Rectal smooth muscle tissue (tissue), 1 donor: ENCODE measurements around the gene MRPL11.

ENCODE experiments used
- H3K27ac ChIP-seq: one replicate; pipeline ENCODE4 v1.7.0; 2013; ENCODE audit warnings: low read depth, low read length, inconsistent platforms
- H3K27me3 ChIP-seq: one replicate; pipeline ENCODE4 v1.7.0; 2013; ENCODE audit warnings: low read length; ENCODE audit not compliant: control insufficient read depth, insufficient read depth
- H3K36me3 ChIP-seq: one replicate; pipeline ENCODE4 v1.7.0; 2013; ENCODE audit warnings: low read length; ENCODE audit not compliant: control insufficient read depth, insufficient read depth
- H3K4me1 ChIP-seq: one replicate; pipeline ENCODE4 v1.7.0; 2013; ENCODE audit warnings: low read length; ENCODE audit not compliant: control insufficient read depth, insufficient read depth
- H3K4me3 ChIP-seq: one replicate; pipeline ENCODE4 v1.7.0; 2013; ENCODE audit warnings: low read length
- H3K9ac ChIP-seq: one replicate; pipeline ENCODE4 v1.7.0; 2013; ENCODE audit warnings: low read length

The MRPL11 gene

DNA sequence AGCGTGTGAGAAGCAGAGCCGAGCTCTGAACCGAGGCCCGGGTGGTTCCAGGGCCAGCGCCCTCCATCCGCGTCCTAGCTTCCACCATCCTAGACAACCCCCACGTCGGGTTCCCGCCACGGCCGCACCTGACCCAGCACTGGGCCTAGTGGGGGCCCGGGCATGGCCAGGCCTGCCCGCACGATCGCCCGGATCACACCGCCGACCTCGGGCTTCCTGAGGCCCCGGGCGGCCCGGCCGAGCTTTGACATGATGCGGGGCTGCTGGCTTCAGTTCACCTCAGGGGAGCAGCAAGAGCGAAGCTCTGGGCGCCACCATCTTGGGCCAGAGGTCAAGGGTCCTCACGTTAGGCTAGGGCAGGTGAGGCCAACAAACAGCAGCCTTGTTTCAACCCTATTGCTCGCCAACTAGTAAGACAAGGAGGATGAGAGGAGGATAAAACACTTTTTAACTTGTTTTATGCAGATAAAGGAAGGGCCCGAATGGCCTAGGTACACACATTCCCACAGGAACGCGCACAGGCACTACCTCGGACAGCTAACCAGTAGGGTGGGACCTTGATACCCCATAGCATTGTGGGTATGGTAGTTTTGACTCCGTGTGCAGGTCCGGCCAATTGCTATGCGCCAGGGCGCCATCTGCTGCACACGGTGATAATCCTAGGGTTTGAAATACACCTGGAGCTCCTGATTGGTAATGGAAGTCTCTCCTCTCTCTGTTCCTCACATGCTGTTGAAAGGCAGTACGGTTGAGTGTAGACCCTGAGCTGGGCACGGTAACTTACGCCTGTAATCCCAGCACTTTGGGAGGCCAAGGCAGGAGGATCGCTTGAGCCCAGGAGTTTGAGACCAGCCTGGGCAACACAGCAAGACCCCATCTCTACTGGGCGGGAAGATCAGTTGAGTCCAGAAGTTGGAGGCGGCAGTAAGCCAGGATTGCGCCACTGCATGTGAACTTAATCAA lies at the start of gene MRPL11:
Gene MRPL11 (minus strand): TSS at position 345 of the 963 bp plus-strand sequence. CDS start 94 bp downstream, at position 251.
- Histone ChIP-seq H3K4me3 (peak within 1 kb of the TSS; percentile 91), H3K9ac (peak within 1 kb of the TSS; percentile 70), H3K36me3 (peaks cover 11% of the 10 kb centered on the region), H3K4me1 (no peaks in the 10 kb centered on the region), H3K27ac (peak within 1 kb of the TSS; percentile 87), H3K27me3 (no peaks in the 10 kb centered on the region)

DNA sequence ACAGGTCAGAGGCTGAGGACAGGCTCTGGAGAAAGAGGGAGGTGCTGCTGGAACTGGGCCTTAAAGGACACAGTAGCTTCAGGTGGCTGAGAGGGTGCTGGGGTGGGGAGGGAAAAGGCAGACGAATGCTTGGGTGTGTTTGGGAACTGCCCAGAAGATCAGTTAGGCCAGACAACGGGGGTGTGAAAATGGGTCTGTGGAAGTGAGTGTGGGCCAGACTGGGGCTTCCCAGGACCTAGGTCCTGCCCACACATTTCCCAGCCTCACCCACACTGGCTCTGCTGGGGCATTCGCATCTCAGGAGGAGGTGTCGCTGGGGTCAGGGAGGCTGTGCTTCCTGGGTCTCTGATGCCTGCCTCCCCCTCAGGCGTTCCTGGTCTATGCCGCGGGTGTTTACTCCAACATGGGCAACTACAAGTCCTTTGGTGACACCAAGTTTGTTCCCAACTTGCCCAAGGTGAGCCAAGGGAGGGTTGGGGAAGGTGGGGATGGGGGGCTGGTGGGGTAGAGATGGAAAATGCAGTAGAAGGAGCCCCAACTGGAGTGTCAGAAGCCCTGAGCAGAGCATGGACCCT lies 46.2 kb upstream of the MRPL11 start:
- H3K27me3 ChIP-seq, result no peaks in the 10 kb centered on the region
- no peak overlapping the region for H3K9ac ChIP-seq
- H3K4me1 ChIP-seq, result peaks cover 3% of the 10 kb centered on the region
- H3K27ac ChIP-seq, result no peak overlapping the region
- H3K4me3 ChIP-seq, result no peak overlapping the region
- H3K36me3 ChIP-seq, result peaks cover 13% of the 10 kb centered on the region

DNA sequence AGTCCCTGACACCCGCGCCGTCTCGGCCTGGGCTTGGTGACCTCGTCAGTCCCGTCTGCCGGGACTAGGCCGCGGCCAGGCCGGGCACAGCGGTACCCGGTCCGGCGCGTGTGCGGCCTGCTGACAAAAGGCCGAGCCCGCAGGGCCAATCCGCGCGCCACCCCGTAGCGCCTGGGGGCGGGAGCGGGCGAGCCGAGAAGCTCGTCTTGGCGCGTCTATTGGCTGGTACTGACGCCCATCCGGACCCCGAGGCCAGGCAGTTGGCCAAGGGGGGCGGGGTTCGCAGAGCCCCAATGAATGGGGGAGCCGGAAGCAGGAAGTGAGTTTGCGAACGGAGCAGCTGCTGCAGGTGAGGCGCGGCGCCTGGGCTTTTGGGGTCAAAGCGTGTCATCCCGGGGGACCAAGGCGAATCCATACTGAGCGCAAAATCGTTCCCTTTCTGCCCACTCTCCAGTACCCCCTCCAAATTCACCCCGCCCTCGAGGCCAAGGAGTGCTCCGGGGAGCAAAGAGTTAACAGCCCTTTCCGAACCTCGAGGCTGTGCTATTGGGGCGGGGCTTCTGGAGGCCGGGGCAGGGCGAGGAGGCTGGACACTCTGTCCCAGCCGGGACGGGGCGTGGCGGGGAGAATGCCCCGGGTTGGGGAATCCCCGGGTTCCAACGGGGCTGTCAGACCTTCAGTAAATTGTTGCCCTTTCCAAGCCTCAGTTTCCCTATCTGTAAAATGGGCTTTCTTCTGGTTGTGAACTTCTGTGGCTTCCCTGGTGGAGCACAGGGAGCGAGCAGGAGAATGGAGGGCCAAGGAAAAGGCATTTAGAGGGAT lies 41.7 kb upstream of the MRPL11 start, which contains the start of gene DPP3:
Gene DPP3 (plus strand): TSS at position 318 of the 822 bp plus-strand sequence. CDS start 1,767 bp downstream, outside the sequence.
- Histone ChIP-seq H3K9ac (peak within 1 kb of the TSS; percentile 75), H3K36me3 (peaks cover 2% of the 10 kb centered on the region), H3K27me3 (no peaks in the 10 kb centered on the region), H3K4me1 (peaks cover 9% of the 10 kb centered on the region), H3K27ac (peak within 1 kb of the TSS; percentile 90), H3K4me3 (peak within 1 kb of the TSS; percentile 79)

DNA sequence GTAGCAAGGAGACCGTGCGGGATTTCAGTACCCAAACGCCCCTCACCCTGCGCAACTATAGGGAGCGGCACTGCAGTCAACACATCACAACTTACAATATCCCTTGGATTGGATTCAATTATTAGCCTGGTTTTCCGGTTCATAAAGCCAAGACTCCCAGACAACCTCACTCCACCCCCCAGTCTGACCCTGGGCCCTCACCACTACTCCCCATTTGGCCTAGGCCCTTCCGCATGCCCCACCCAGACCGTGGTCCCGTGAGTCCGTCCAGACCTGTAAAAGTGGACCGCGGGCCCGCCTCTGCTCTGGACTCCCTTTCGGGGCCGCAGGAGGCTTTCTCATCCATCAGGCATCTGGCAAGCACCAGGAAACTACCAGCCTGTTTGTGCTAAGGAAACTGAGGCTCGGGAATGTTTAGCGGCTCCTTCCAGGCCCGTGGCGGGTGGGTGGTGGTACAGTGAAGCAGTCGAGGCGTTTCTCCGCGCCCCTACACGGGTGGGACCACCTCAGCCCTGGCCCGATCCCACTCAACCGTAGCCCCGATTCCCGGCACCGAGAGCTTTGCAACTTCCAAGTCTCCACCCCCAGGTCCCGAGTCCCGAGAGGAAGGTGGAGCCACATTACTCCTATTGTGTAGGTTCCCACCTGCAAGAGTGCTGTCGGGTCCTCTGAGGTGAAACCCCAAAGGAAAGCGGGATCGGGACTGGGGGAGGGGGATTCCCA lies 40.9 kb upstream of the MRPL11 start:
- Histone ChIP-seq H3K27me3 (no peaks in the 10 kb centered on the region), H3K9ac (peak overlapping the region; percentile 75), H3K36me3 (peaks cover 2% of the 10 kb centered on the region), H3K4me3 (peak overlapping the region; percentile 79), H3K27ac (peak overlapping the region; percentile 90), H3K4me1 (peaks cover 9% of the 10 kb centered on the region)

DNA sequence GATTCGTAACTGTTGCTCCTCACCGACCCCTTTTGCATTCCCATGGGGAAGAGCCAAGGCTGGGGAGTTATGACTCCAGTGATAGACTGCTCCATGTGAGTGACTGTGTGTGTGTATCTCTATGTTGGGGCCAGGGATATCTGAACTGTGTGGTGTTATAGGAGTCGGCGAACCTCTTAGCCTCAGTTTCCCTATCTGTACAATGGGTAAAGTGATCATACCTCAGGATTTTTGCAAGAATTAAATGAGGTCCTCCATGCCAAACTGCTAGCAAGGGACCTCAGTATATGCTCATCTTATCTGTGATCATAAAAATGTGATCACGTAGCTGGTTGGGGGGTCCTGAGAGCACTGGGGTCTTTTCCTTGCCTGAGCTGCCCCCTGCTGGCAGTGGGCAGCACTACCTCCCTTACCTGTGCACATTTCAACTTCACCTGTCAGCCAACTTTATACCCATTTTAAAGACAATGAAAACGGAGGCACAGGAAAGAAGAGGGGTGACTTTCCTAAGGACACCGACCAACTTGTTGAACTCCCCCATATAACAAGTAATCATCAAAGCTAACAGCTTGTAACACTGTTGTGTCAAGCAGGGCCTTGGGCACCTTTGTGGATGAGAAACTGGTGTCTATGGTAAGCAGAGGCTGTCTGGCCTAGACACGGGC lies 40.2 kb upstream of the MRPL11 start:
- peaks cover 9% of the 10 kb centered on the region for H3K4me1 ChIP-seq
- H3K27ac ChIP-seq, result peak overlapping the region; percentile 90
- H3K36me3 ChIP-seq, result peaks cover 2% of the 10 kb centered on the region
- H3K9ac ChIP-seq, result peak overlapping the region; percentile 75
- peak overlapping the region; percentile 79 for H3K4me3 ChIP-seq
- H3K27me3 ChIP-seq, result no peaks in the 10 kb centered on the region

DNA sequence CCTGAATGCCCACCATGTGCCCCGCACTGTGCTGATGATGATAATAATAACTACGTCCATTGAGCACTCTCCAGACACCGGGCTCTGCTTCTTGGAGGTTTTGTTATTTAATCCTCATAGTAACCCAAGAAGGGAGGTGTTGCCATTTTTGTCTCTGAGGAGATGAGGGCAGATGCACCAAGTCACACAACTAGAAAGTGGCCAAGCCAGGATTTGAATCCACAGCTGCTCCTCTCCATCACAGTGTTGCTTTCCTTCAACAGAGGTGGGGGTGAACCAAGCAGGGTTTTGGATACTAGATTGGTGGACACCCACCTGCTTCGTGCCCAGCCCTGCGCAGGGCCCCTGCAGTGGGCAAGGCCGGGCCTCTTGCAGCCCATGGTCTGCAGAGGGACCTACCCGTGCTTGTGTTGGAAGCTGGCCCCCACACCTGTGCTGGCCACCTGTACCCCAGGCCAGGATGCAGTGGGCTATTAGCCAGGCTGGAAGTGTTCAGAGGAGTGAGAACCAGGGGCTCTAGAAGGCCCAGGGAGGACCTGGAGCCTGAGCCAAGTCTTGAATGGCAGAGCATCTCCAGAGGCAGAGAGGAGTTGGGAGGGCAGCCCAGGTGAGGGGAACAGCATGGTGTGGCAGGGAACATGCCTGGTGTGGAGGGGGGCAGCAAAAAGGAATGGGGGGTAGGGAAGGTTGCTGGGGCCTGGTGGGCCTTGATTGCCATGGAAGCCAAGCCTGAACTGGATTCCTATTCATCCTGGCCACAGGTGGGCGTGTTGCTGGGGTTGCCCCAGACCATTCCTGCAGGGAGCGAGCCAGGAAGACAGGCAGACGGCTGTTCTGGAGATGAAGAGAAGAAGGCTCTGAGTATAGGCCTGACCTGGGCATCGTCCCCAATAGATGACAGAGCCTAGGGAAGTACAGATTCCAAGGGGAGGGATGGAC lies 38.9 kb upstream of the MRPL11 start:
- H3K27ac ChIP-seq, result no peak overlapping the region
- H3K4me1 ChIP-seq, result peaks cover 9% of the 10 kb centered on the region
- no peak overlapping the region for H3K4me3 ChIP-seq
- H3K27me3 ChIP-seq, result no peaks in the 10 kb centered on the region
- no peak overlapping the region for H3K9ac ChIP-seq
- peaks cover 3% of the 10 kb centered on the region for H3K36me3 ChIP-seq

DNA sequence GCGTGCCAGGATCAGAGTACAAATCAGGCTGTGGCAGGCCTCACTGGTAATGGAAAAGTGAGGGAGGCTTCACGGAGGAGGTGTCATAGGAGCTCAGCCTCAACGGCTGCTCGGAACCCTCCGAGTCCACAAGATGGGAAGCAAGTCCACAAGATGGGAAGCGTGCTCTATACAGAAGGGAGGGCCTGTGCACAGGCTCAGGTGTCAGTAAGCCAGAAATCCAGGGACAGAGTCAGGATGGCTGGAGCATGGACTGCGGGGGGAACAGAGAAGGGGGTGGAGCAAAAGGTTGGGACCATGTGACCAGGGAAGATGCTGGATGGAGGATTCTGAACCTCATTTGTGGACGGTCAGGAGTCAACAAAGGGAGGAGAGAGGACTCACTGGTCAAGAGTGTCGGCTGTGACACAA lies 38.2 kb upstream of the MRPL11 start:
- H3K36me3 ChIP-seq, result peaks cover 8% of the 10 kb centered on the region
- H3K27me3 ChIP-seq, result no peaks in the 10 kb centered on the region
- H3K9ac ChIP-seq, result no peak overlapping the region
- peaks cover 9% of the 10 kb centered on the region for H3K4me1 ChIP-seq
- no peak overlapping the region for H3K4me3 ChIP-seq
- H3K27ac ChIP-seq, result no peak overlapping the region

DNA sequence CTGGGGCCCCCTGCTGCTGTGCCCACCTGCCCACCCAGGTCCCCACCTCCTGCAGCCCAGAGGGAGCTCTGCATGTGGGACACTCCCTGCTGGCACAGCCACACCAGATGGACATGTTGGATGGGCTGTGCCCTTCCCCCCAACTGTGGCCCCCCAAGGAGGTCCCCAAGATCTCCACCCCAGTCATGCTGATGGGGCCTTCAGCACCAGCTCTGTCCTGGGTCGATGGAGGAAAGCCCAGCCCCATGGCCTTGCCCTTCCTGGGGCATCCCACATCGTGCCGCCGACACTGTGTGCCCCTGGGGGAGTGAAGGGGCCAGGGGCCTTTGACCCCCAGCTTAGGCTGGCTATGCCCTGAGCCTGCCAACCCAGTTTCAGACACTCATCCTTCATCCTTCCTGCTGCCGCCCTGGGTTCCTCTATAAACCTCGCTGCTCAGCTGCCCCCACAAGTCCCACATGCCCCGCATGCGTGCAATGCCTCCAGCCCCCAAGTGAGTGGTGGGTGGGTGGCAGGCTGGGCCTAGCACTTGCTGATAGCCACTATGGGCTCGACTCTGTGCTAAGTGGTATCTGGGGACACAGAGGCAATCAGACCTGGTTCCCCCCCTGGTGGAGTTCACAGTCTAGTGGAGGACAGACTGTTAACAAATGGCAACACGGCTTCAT lies 37.7 kb upstream of the MRPL11 start:
- Histone ChIP-seq H3K27ac (no peak overlapping the region), H3K4me3 (no peak overlapping the region), H3K27me3 (no peaks in the 10 kb centered on the region), H3K36me3 (peaks cover 8% of the 10 kb centered on the region), H3K4me1 (peaks cover 9% of the 10 kb centered on the region), H3K9ac (no peak overlapping the region)

DNA sequence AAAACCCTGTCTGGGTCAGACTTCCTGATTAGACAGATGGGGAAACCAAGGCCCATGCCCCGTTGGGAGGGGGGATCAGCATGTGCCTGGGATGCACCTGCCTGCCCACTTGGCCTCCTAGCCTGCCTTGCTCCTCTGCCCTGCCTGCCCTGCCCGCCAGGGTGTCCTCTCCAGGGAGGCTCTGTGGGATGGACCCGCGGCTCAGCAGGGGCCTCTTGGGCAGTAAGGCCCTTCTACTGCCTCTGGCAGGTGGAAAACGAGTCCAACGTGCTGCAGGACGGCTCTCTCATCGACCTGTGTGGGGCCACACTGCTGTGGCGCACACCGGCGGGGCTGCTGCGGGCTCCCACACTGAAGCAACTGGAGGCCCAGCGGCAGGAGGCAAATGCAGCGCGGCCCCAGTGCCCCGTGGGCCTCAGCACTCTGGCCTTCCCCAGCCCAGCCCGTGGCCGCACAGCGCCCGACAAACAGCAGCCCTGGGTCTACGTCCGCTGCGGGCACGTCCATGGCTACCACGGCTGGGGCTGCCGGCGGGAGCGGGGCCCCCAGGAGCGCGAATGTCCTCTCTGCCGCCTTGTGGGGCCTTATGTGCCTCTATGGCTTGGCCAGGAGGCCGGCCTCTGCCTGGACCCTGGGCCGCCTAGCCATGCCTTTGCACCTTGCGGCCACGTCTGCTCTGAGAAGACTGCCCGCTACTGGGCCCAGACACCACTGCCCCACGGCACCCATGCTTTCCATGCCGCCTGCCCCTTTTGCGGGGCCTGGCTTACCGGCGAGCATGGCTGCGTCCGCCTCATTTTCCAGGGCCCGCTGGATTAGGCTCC lies 36.9 kb upstream of the MRPL11 start:
- H3K4me3 ChIP-seq, result no peak overlapping the region
- no peak overlapping the region for H3K27ac ChIP-seq
- peaks cover 6% of the 10 kb centered on the region for H3K4me1 ChIP-seq
- H3K27me3 ChIP-seq, result no peaks in the 10 kb centered on the region
- H3K9ac ChIP-seq, result no peak overlapping the region
- peaks cover 8% of the 10 kb centered on the region for H3K36me3 ChIP-seq
